IMR-90 (cell line): ENCODE measurements around the gene PRKAR2A. TPM values are rescaled to one million over a fixed set of nuclear protein-coding genes. Genes with fewer than 3 reads are reported as not detected.

Experiments
- ATAC-seq: fragments of 200-7000 bp; cut with Tn5 transposase; 2 replicates; pipeline ENCODE4 v1.9.1; 2020; ENCODE audit warnings: low read depth, mild to moderate bottlenecking, moderate library complexity
- BruUV-seq: library from RNA; stranded (reverse); fragments of 400-500 nt; replicated peaks from 2 replicates; lab custom pipeline; 2021; lab: Mats Ljungman, UMichigan
- CTCF ChIA-PET: fragments of 300-600 bp; formaldehyde crosslinking; extraction: SDS; loops from one replicate; lab custom pipeline; 2021; ENCODE audit warnings: antibody characterized with exemption; lab: Yijun Ruan, JAX
- POLR2A ChIA-PET: fragments of 300-600 bp; sonication (Branson Sonifier 250); formaldehyde crosslinking; loops from one replicate; lab custom pipeline; 2022; ENCODE audit warnings: antibody characterized with exemption; ENCODE audit not compliant: unreplicated experiment; lab: Charles Lee
- DNase-seq: peaks from one replicate; pipeline ENCODE4 v3.0.0; 2013
- H2AFZ ChIP-seq: replicated peaks from 2 replicates; pipeline ENCODE3; 2013; ENCODE audit warnings: low read length, mild to moderate bottlenecking; ENCODE audit not compliant: poor library complexity
- H2AK5ac ChIP-seq: 2 replicates; pipeline ENCODE4 v1.6.1; 2013; ENCODE audit warnings: low read depth, low read length, inconsistent platforms
- H2AK9ac ChIP-seq: replicated peaks from 2 replicates; pipeline ENCODE3; 2013; ENCODE audit warnings: mild to moderate bottlenecking, low read depth, low read length, moderate library complexity; ENCODE audit not compliant: poor library complexity
- H2BK120ac ChIP-seq: 2 replicates; pipeline ENCODE4 v1.6.1; 2013; ENCODE audit warnings: low read depth, low read length, inconsistent platforms
- H2BK15ac ChIP-seq: 3 replicates; pipeline ENCODE4 v1.6.1; 2013; ENCODE audit warnings: low read depth, low read length, inconsistent platforms
- H2BK20ac ChIP-seq: 2 replicates; pipeline ENCODE4 v1.6.1; 2013; ENCODE audit warnings: low read depth, mild to moderate bottlenecking, inconsistent platforms, low read length, moderate library complexity
- H2BK5ac ChIP-seq: 2 replicates; pipeline ENCODE4 v1.6.1; 2013; ENCODE audit warnings: mild to moderate bottlenecking, low read depth, low read length, inconsistent platforms; ENCODE audit not compliant: poor library complexity, severe bottlenecking
- H3K14ac ChIP-seq: replicated peaks from 2 replicates; pipeline ENCODE4 v1.6.1; 2013; ENCODE audit warnings: low read depth, low read length, inconsistent platforms
- H3K18ac ChIP-seq: 2 replicates; pipeline ENCODE4 v1.6.1; 2013; ENCODE audit warnings: low read depth, low read length, control low read depth
- H3K23ac ChIP-seq: 2 replicates; pipeline ENCODE4 v1.6.1; 2013; ENCODE audit warnings: low read depth, low read length, inconsistent platforms
- H3K27ac ChIP-seq: 2 replicates; pipeline ENCODE4 v1.5.1; 2013; ENCODE audit warnings: mild to moderate bottlenecking, control low read depth, low read length; ENCODE audit not compliant: insufficient read depth
- H3K27me3 ChIP-seq: 2 replicates; pipeline ENCODE4 v1.6.1; 2013; ENCODE audit warnings: low read length; ENCODE audit not compliant: control insufficient read depth, insufficient read depth
- H3K36me3 ChIP-seq: 2 replicates; pipeline ENCODE4 v1.6.1; 2013; ENCODE audit warnings: low read length, mixed read lengths; ENCODE audit not compliant: control insufficient read depth, insufficient read depth
- H3K4ac ChIP-seq: 2 replicates; pipeline ENCODE4 v1.6.1; 2013; ENCODE audit warnings: low read depth, low read length, inconsistent platforms
- H3K4me1 ChIP-seq: 2 replicates; pipeline ENCODE4 v1.6.1; 2013; ENCODE audit warnings: low read length, mixed read lengths; ENCODE audit not compliant: control insufficient read depth, insufficient read depth
- H3K4me2 ChIP-seq: 2 replicates; pipeline ENCODE4 v1.6.1; 2013; ENCODE audit warnings: low read depth, mild to moderate bottlenecking, control low read depth, low read length, moderate library complexity
- H3K4me3 ChIP-seq: 2 replicates; pipeline ENCODE4 v1.5.1; 2013; ENCODE audit warnings: low read depth, mild to moderate bottlenecking, control low read depth, low read length, moderate library complexity; ENCODE audit not compliant: insufficient read depth
- H3K56ac ChIP-seq: 2 replicates; pipeline ENCODE4 v1.6.1; 2013; ENCODE audit warnings: low read length, inconsistent platforms; ENCODE audit not compliant: insufficient read depth; ENCODE audit errors: extremely low read depth
- H3K79me1 ChIP-seq, 2 experiments: 2 replicates each; pipeline ENCODE4 v1.6.1; 2013; ENCODE audit warnings: low read length in 2 of 2, inconsistent platforms in 1 of 2, low read depth in 1 of 2
- H3K9ac ChIP-seq: 2 replicates; pipeline ENCODE4 v1.6.1; 2013; ENCODE audit warnings: low read depth, low read length, control low read depth
- H3K9me1 ChIP-seq: 2 replicates; pipeline ENCODE4 v1.6.1; 2013; ENCODE audit warnings: low read length, inconsistent platforms; ENCODE audit not compliant: insufficient read depth
- H3K9me3 ChIP-seq: 2 replicates; pipeline ENCODE4 v1.6.1; 2013; ENCODE audit warnings: low read length; ENCODE audit not compliant: control insufficient read depth, insufficient read depth
- H4K20me1 ChIP-seq: 2 replicates; pipeline ENCODE4 v1.6.1; 2013; ENCODE audit warnings: low read length, inconsistent platforms; ENCODE audit not compliant: insufficient read depth
- H4K5ac ChIP-seq: 2 replicates; pipeline ENCODE4 v1.6.1; 2013; ENCODE audit warnings: mild to moderate bottlenecking, low read depth, low read length, control low read depth
- H4K8ac ChIP-seq, 2 experiments: 2 replicates each; pipeline ENCODE4 v1.6.1; 2013; ENCODE audit warnings: low read depth in 2 of 2, low read length in 2 of 2, control low read depth in 1 of 2, inconsistent platforms in 1 of 2
- H4K91ac ChIP-seq: 2 replicates; pipeline ENCODE4 v1.6.1; 2013; ENCODE audit warnings: low read depth, low read length, inconsistent platforms; ENCODE audit not compliant: insufficient read depth
- BHLHE40 ChIP-seq: fragments of 150-350 bp; IDR thresholded peaks from 2 replicates; pipeline ENCODE4 v1.6.1; 2016; ENCODE audit warnings: mild to moderate bottlenecking, low read depth, low read length
- CEBPB ChIP-seq: IDR thresholded peaks from 2 replicates; pipeline ENCODE4 v1.6.1; 2012; ENCODE audit warnings: low read depth, low read length, improper control_type of control experiment
- CHD1 ChIP-seq: IDR thresholded peaks from 2 replicates; pipeline ENCODE4 v1.6.1; 2012; ENCODE audit warnings: low read depth, low read length, improper control_type of control experiment
- CTCF ChIP-seq: conservative IDR thresholded peaks from 2 replicates; pipeline ENCODE4 v1.5.1; 2012; ENCODE audit warnings: mild to moderate bottlenecking, low read depth, low read length, improper control_type of control experiment
- ELK1 ChIP-seq: fragments of 150-350 bp; IDR thresholded peaks from 2 replicates; pipeline ENCODE4 v1.6.1; 2016; ENCODE audit warnings: low read depth, mild to moderate bottlenecking, low read length, moderate library complexity, borderline replicate concordance
- FOS ChIP-seq: fragments of 150-350 bp; IDR thresholded peaks from 2 replicates; pipeline ENCODE4 v1.6.1; 2016; ENCODE audit warnings: low read depth, low read length
- MAFK ChIP-seq: IDR thresholded peaks from 2 replicates; pipeline ENCODE4 v1.6.1; 2012; ENCODE audit warnings: low read depth, low read length, improper control_type of control experiment
- MAZ ChIP-seq: IDR thresholded peaks from 2 replicates; pipeline ENCODE4 v1.6.1; 2012; ENCODE audit warnings: low read depth, mild to moderate bottlenecking, low read length, improper control_type of control experiment, moderate library complexity, borderline replicate concordance
- MXI1 ChIP-seq: IDR thresholded peaks from 2 replicates; pipeline ENCODE4 v1.6.1; 2012; ENCODE audit warnings: low read depth, mild to moderate bottlenecking, low read length, moderate library complexity, borderline replicate concordance
- NFE2L2 ChIP-seq: fragments of 150-350 bp; IDR thresholded peaks from 2 replicates; pipeline ENCODE4 v1.6.1; 2016; ENCODE audit warnings: low read depth, mild to moderate bottlenecking, low read length
- POLR2A ChIP-seq: IDR thresholded peaks from 2 replicates; pipeline ENCODE4 v1.6.1; 2012; ENCODE audit warnings: mild to moderate bottlenecking, low read depth, low read length
- RAD21 ChIP-seq: IDR thresholded peaks from 2 replicates; pipeline ENCODE4 v1.6.1; 2012; ENCODE audit warnings: low read length, improper control_type of control experiment
- RCOR1 ChIP-seq: IDR thresholded peaks from 2 replicates; pipeline ENCODE4 v1.6.1; 2012; ENCODE audit warnings: mild to moderate bottlenecking, low read length, improper control_type of control experiment; ENCODE audit not compliant: insufficient replicate concordance
- RFX5 ChIP-seq: IDR thresholded peaks from 2 replicates; pipeline ENCODE4 v1.8.0; 2012; ENCODE audit warnings: low read depth, mild to moderate bottlenecking, low read length, moderate library complexity
- SMC3 ChIP-seq: fragments of 150-350 bp; IDR thresholded peaks from 2 replicates; pipeline ENCODE4 v1.6.1; 2016; ENCODE audit warnings: low read depth, mild to moderate bottlenecking, antibody characterized with exemption, low read length, moderate library complexity
- USF2 ChIP-seq: fragments of 150-350 bp; IDR thresholded peaks from 2 replicates; pipeline ENCODE4 v1.6.1; 2017; ENCODE audit warnings: mild to moderate bottlenecking, antibody characterized with exemption, low read length, low read depth
- WGBS, 2 experiments: methylation state at CpG; one replicate each; pipeline versions ENCODE4 v1.1.5 to v1.1.7; 2013; ENCODE audit warnings: missing lambda C conversion rate in 2 of 2; ENCODE audit not compliant: insufficient read length in 1 of 2; ENCODE audit errors: extremely low coverage in 2 of 2; 5-methylcytosine and 5-hydroxymethylcytosine counted together
- dilution Hi-C: fragments of 300-500 bp; cut with HindIII; formaldehyde crosslinking; loops from one replicate; pipeline ENCODE4 v1.14.3; 2018; ENCODE audit warnings: low sequenced_read_pairs; ENCODE audit not compliant: unreplicated experiment
- in situ Hi-C: fragments of 300-500 bp; cut with MboI; formaldehyde crosslinking; loops from 3 replicates; pipeline ENCODE4 v1.14.3; 2019; ENCODE audit warnings: low sequenced_read_pairs, inconsistent platforms, mixed read lengths
- intact Hi-C: fragments of 100-400 bp; cut with micrococcal nuclease; formaldehyde crosslinking; loops from 2 replicates; pipeline ENCODE4 v1.10.0; 2022
- polyA plus RNA-seq, 3 experiments: library from polyadenylated mRNA; depleted of rRNA; stranded (reverse); fragments of >200 nt; gene quantifications; 2 replicates each; pipeline ENCODE4 v1.2.3, GENCODE V29; 2012; ENCODE audit warnings: low replicate concordance in 1 of 3
- total RNA-seq: library from RNA; depleted of rRNA; stranded (reverse); fragments of >200 nt; gene quantifications from 2 replicates; pipeline ENCODE4 v1.2.3, GENCODE V29; 2012

PRKAR2A gene
- total and polyA plus RNA-seq, 2 of the 4 experiments (the other 2 are of a cell fraction): 11.3 to 48.2 TPM

GRCh38 chr3:48748754-48749153 is 98.9 kb downstream of the PRKAR2A start:
- ChIA-PET POLR2A (no interaction called here), CTCF (interaction anchor here (0.9 to 1.4 kb wide), 2 partner anchors 9 to 16 kb away, joined by 3 to 4 read pairs; no protein-coding TSS in a partner anchor)
- Histone ChIP-seq H2AFZ (no peak overlapping the region), H3K9me3 (no peaks in the 10 kb centered on the region), H3K14ac (no peak overlapping the region), H3K56ac (no peak overlapping the region), H3K27ac (no peak overlapping the region), H3K79me1 (no peaks in the 10 kb centered on the region; a peak in 1 of 4 replicates), H3K9ac (no peak overlapping the region), H2AK5ac (no peak overlapping the region), H3K23ac (no peak overlapping the region), H4K8ac (no peak overlapping the region), H4K20me1 (no peaks in the 10 kb centered on the region), H4K5ac (no peak overlapping the region), H3K27me3 (no peaks in the 10 kb centered on the region), H3K4ac (no peak overlapping the region), H2BK5ac (no peak overlapping the region), H3K4me1 (no peaks in the 10 kb centered on the region), H3K18ac (no peak overlapping the region), H2BK120ac (no peak overlapping the region), H4K91ac (no peak overlapping the region), H2BK15ac (no peak overlapping the region), H3K9me1 (0 out of 2 replicates have a peak, but pooled peaks cover 4% of the 10 kb centered on the region), H3K4me3 (no peak overlapping the region), H2BK20ac (no peak overlapping the region), H3K36me3 (peaks cover 33% of the 10 kb centered on the region), H2AK9ac (no peak overlapping the region), H3K4me2 (no peak overlapping the region)
- dilution Hi-C loops (no loop called here), in situ Hi-C loops (no loop called here), intact Hi-C loops (no loop called here)
- TF ChIP-seq CEBPB (no peak), POLR2A (no peak), FOS (no peak), ELK1 (no peak), RCOR1 (no peak), CTCF (no peak), BHLHE40 (no peak), RFX5 (no peak), RAD21 (no peak), MAFK (no peak), SMC3 (no peak), NFE2L2 (no peak), MXI1 (no peak), CHD1 (no peak), USF2 (no peak), MAZ (no peak)
- DNase-seq (no peak), ATAC-seq (no peak)
- no TSS peak for BruUV-seq
- no CpG with 5 or more reads among the region's 3 CpGs for WGBS, 2 experiments
